ENCODE results near the gene PUSL1. TPM values are rescaled to one million over a fixed set of nuclear protein-coding genes. Genes with fewer than 3 reads are reported as not detected.

The PUSL1 gene
- total RNA-seq, 1 donor from 2014 or later: 46.5 TPM

GRCh38 chr1:1349256-1350012, 41.0 kb downstream of the PUSL1 start, which contains the start of gene DVL1:
DVL1 (minus strand) TSS chr1:1349418; CDS start chr1:1349065, 353 bp downstream.
- H3K4me3 ChIP-seq (ENCODE audit: low read depth, low read length): peak within 1 kb of the TSS; percentile 84
- TF ChIP-seq, protein P1, sequence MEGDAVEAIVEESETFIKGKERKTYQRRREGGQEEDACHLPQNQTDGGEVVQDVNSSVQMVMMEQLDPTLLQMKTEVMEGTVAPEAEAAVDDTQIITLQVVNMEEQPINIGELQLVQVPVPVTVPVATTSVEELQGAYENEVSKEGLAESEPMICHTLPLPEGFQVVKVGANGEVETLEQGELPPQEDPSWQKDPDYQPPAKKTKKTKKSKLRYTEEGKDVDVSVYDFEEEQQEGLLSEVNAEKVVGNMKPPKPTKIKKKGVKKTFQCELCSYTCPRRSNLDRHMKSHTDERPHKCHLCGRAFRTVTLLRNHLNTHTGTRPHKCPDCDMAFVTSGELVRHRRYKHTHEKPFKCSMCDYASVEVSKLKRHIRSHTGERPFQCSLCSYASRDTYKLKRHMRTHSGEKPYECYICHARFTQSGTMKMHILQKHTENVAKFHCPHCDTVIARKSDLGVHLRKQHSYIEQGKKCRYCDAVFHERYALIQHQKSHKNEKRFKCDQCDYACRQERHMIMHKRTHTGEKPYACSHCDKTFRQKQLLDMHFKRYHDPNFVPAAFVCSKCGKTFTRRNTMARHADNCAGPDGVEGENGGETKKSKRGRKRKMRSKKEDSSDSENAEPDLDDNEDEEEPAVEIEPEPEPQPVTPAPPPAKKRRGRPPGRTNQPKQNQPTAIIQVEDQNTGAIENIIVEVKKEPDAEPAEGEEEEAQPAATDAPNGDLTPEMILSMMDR (conservative IDR thresholded peaks at IDR 0.05; ENCODE audit: low read depth, low read length): peak; percentile 45
- DNase-seq (ENCODE audit: low read depth): no peak

GRCh38 chr1:1351511-1352427, 43.4 kb downstream of the PUSL1 start:
- TF ChIP-seq, protein P1 (conservative IDR thresholded peaks at IDR 0.05; ENCODE audit: low read depth, low read length): no peak
- no peak for DNase-seq (ENCODE audit: low read depth)
- no peak overlapping the region for H3K4me3 ChIP-seq (ENCODE audit: low read depth, low read length)

- DNase-seq (ENCODE audit: low read depth): no peak
- no peak overlapping the region for H3K4me3 ChIP-seq (ENCODE audit: low read depth, low read length)
- TF ChIP-seq, protein P1 (conservative IDR thresholded peaks at IDR 0.05; ENCODE audit: low read depth, low read length): no peak
Observed at GRCh38 chr1:1352786-1353388, 44.5 kb downstream of the PUSL1 start.

DNA sequence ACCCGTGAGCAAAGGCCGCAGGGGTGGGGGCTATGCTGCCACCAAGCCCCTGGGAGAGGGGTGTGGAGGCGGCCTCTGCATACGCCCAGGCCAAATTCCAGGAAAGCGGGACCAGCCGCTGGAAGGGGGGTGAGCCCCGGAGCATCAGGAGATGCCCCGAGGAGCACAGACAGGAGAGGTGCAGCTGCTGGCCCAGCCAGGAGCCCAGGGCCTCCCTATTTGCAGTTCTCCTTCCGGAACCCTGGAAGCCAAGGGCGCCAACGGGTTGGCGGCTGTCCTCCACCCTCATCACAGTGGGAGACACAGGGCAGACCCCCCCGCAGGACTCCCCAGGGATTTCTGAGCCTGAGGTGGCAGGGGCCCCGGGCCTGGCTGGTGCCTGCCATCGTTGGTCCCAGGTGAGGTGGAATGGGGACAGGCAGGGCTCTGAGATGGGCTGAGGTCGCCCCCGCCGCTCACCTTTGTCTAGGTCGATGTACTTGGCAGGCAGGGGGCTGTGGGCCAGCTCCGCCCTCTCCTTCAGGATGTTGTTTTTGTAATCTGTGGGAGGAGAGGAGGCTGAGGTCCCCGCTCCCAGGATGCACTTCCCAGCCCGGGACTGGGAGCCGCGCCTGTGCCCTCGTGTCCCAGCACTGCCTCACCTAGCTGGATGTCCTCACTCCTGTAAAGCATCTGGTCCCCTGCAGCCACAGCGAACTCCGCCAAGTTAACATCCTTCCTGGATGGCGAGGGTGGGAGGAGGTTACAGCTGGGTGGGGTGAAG, 45.2 kb downstream of the PUSL1 start:
- H3K4me3 ChIP-seq (ENCODE audit: low read depth, low read length): no peak overlapping the region
- no peak for DNase-seq (ENCODE audit: low read depth)

DNA sequence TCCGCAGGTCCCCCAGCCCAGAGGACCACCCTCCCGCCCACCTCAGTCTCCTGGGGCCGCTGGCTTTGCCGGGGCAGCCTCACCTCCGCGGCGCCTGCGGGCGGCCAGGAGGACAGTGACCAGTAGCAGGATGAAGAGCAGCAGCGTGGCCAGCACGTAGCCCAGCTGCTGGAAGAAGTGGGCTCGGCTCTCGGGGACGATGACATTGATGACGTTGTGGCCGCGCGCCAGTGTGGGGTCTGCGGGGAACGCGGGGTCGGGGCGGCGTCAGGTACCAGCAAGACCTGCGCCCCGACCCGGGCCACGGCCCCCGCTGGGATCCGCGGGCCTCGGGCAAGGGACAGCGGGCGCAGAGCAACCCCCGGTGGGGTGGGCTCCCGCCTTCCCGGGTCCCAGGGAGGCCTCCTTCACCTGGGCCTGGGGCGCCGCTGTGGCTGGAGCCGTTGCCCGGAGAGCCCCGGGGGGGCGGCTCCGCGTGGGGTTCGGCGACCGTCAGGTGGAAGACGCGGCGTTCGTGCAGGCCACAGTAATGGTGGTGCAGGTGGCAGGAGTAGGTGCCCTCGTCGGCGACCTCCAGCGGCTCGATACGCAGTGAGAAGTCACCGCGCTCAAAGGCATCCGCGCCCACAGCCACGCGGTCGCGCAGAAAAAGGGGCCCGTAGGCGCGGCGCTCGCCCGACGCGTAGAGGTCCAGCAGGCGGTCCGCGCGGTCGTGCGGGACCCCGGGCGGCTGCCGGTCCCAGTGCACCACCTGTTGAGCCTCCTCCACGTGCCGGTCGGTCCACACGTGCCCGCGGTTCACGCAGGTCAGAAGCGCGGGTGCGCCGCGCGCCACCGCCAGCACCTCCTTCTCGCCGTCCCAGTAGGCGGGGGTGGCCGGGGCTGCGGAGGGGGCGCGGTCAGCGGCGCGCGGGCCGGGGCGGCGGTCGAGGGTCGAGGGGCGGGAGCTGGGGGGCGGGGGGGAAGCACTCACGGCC, 46.2 kb downstream of the PUSL1 start:
- no peak overlapping the region for H3K4me3 ChIP-seq (ENCODE audit: low read depth, low read length)
- no peak for DNase-seq (ENCODE audit: low read depth)
- TF ChIP-seq, protein P1 (conservative IDR thresholded peaks at IDR 0.05; ENCODE audit: low read depth, low read length): no peak

More for the DNA sequence above, 45.2 kb downstream of the PUSL1 start:
- TF ChIP-seq, protein P1 (conservative IDR thresholded peaks at IDR 0.05; ENCODE audit: low read depth, low read length): no peak

Measured in epithelial cell of proximal tubule (primary cell).